AG04450 (cell line): ENCODE measurements around the gene BTBD10. TPM values are rescaled to one million over a fixed set of nuclear protein-coding genes. Genes with fewer than 3 reads are reported as not detected.

Experiments
- CTCF ChIA-PET: fragments of 300-600, 350-600 bp; formaldehyde crosslinking; extraction: SDS; loops from one replicate; lab custom pipeline; 2022; ENCODE audit warnings: antibody characterized with exemption, inconsistent platforms; lab: Charles Lee
- POLR2A ChIA-PET: fragments of 350-600 bp; formaldehyde crosslinking; extraction: SDS; loops from one replicate; lab custom pipeline; 2021; ENCODE audit warnings: antibody characterized with exemption, inconsistent platforms; lab: Yijun Ruan, JAX
- DNase-seq: peaks from one replicate; pipeline ENCODE4 v3.0.0-alpha.2; 2011; ENCODE audit warnings: low read depth, low spot score
- H3K27ac ChIP-seq: one replicate; pipeline ENCODE4 v1.5.1; 2012; ENCODE audit warnings: low read depth, low read length, control low read depth
- H3K27me3 ChIP-seq: one replicate; pipeline ENCODE4 v1.6.0; 2012; ENCODE audit warnings: low read length; ENCODE audit not compliant: control insufficient read depth, insufficient read depth
- H3K4me3 ChIP-seq: 2 replicates; pipeline ENCODE4 v1.5.1; 2011; ENCODE audit warnings: mild to moderate bottlenecking, low read depth, low read length, control low read depth
- H3K9me3 ChIP-seq: 2 replicates; pipeline ENCODE4 v1.5.1; 2012; ENCODE audit warnings: low read length; ENCODE audit not compliant: control insufficient read depth, insufficient read depth
- polyA plus RNA-seq: library from polyadenylated mRNA; depleted of rRNA; stranded (reverse); fragments of >200 nt; gene quantifications from 2 replicates; pipeline ENCODE4 v1.2.3, GENCODE V29; 2011
- TF ChIP-seq, protein P1 (sequence below): IDR thresholded peaks from 2 replicates; pipeline ENCODE4 v1.5.1; 2011; ENCODE audit warnings: low read depth, low read length, control low read depth, inconsistent platforms

BTBD10 gene
- polyA plus RNA-seq, 1 experiment, result 60.8 TPM

- no peaks in the 10 kb centered on the region for H3K9me3 ChIP-seq
Observed at GRCh38 chr11:13352711-13353110, 110.3 kb downstream of the BTBD10 start.

DNA sequence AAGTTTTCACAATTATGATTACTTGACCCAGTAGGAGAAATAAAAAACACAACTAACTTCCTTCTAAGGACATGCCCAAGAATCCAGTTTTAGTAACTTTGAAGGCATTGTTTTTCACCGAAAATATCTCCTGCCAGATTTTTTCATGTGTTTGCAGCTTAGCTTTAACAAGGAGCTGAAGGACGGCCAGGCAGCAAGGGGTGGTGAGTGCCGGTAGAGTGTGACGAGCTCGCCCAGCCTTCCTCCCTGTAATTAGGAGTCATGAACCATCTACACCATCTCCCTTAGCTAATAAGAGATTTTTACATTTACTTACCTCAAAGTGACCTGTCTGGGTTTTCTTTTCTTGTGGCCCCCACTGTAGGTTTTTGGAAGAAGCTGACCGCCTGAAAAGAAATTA is 113.4 kb downstream of the BTBD10 start:
- TF ChIP-seq, protein P1, sequence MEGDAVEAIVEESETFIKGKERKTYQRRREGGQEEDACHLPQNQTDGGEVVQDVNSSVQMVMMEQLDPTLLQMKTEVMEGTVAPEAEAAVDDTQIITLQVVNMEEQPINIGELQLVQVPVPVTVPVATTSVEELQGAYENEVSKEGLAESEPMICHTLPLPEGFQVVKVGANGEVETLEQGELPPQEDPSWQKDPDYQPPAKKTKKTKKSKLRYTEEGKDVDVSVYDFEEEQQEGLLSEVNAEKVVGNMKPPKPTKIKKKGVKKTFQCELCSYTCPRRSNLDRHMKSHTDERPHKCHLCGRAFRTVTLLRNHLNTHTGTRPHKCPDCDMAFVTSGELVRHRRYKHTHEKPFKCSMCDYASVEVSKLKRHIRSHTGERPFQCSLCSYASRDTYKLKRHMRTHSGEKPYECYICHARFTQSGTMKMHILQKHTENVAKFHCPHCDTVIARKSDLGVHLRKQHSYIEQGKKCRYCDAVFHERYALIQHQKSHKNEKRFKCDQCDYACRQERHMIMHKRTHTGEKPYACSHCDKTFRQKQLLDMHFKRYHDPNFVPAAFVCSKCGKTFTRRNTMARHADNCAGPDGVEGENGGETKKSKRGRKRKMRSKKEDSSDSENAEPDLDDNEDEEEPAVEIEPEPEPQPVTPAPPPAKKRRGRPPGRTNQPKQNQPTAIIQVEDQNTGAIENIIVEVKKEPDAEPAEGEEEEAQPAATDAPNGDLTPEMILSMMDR, result no peak
- Histone ChIP-seq H3K4me3 (no peak overlapping the region), H3K27ac (no peak overlapping the region), H3K27me3 (no peaks in the 10 kb centered on the region), H3K9me3 (no peaks in the 10 kb centered on the region)
- ChIA-PET CTCF (interaction anchor here (1.7 kb wide), 1 partner anchor 139 kb away, joined by 9 read pairs; no protein-coding TSS in a partner anchor), POLR2A (no interaction called here)
- no peak for DNase-seq

More at GRCh38 chr11:13352711-13353110, 110.3 kb downstream of the BTBD10 start:
- ChIA-PET POLR2A (no interaction called here), CTCF (interaction anchor here (1.2 to 2.5 kb wide), 3 partner anchors 9 to 143 kb away, joined by 4 to 12 read pairs (median 6); no protein-coding TSS in a partner anchor)
- H3K27ac ChIP-seq, result no peak overlapping the region
- no peaks in the 10 kb centered on the region for H3K27me3 ChIP-seq
- TF ChIP-seq, protein P1, result no peak
- H3K4me3 ChIP-seq, result no peak overlapping the region
- no peak for DNase-seq

DNA sequence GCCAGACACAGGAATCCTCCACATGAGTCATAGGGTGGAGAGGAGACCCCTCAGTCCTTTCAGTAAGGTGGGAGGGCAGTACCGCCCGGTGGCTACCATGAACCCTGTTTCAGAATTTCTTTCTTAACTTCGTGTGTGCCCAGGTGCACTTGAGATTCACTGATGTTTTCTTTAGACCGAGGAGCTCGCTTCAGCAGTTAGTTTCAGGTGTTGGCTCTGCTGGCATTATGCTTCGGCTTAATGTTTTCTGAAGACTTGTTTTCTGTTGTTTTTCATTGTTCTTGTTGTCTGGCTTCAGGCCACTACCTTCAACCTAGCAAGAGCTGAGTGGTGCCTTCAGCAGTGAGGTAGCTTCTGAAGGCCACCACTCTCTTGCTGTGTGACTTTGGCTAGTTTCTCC is 114.0 kb downstream of the BTBD10 start:
- Histone ChIP-seq H3K27ac (no peak overlapping the region), H3K27me3 (no peaks in the 10 kb centered on the region), H3K9me3 (no peaks in the 10 kb centered on the region), H3K4me3 (no peak overlapping the region)
- DNase-seq, result no peak
- POLR2A ChIA-PET, result no interaction called here
- TF ChIP-seq, protein P1, result no peak
- CTCF ChIA-PET, result interaction anchor here (1.7 kb wide), 1 partner anchor 139 kb away, joined by 9 read pairs; no protein-coding TSS in a partner anchor

DNA sequence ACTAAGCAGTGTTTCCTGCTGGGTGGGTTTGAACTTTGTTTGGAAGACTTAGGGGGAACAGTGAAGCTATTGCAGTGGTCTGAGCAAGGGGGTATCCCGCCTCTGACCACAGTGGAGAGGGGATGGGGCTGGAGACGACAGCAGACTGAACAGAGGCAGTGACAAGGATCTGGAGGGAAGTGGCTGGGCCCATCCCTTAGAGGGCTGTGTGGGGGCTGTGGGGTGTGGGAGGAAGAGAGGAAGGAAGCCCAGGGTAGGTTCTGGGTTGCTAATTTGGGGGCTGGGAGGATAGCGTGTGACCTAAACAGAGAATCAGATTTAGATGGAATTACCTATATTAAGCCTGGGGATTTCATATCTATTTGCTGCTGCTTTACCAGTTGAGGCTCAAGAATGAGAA is 114.7 kb downstream of the BTBD10 start:
- ChIA-PET POLR2A (no interaction called here), CTCF (interaction anchor here (6.4 kb wide), 1 partner anchor 139 kb away, joined by 148 read pairs; no protein-coding TSS in a partner anchor)
- TF ChIP-seq, protein P1, result no peak
- no peak overlapping the region for H3K4me3 ChIP-seq
- no peak for DNase-seq
- H3K9me3 ChIP-seq, result no peaks in the 10 kb centered on the region
- no peaks in the 10 kb centered on the region for H3K27me3 ChIP-seq
- no peak overlapping the region for H3K27ac ChIP-seq

GRCh38 chr11:13347901-13348300 is 115.1 kb downstream of the BTBD10 start:
- CTCF ChIA-PET, result interaction anchor here (6.4 kb wide), 1 partner anchor 138 kb away, joined by 148 read pairs; no protein-coding TSS in a partner anchor
- TF ChIP-seq, protein P1, result no peak
- H3K27me3 ChIP-seq, result no peaks in the 10 kb centered on the region
- no peak for DNase-seq
- no peak overlapping the region for H3K4me3 ChIP-seq
- no peaks in the 10 kb centered on the region for H3K9me3 ChIP-seq
- POLR2A ChIA-PET, result no interaction called here
- no peak overlapping the region for H3K27ac ChIP-seq
